Liver (tissue), 3 donors: ENCODE data around the gene DGKB.

Source experiments
- GABPA ChIP-seq, 2 donors: IDR thresholded peaks in 1 of 2; conservative IDR thresholded peaks in 1 of 2; 2 replicates each; pipeline ENCODE4 v1.6.1; 2016; ENCODE audit warnings: antibody characterized with exemption in 2 of 2, mild to moderate bottlenecking in 1 of 2, moderate library complexity in 1 of 2
- TF ChIP-seq, protein P1 (sequence below): fragments of 150-350 bp; IDR thresholded peaks from 2 replicates; pipeline ENCODE4 v1.5.1; 2017; ENCODE audit warnings: improper control_type of control experiment, low read depth, low read length; ENCODE audit not compliant: missing input control
- donor health status: healthy.
- donor health status: healthy.

DNA sequence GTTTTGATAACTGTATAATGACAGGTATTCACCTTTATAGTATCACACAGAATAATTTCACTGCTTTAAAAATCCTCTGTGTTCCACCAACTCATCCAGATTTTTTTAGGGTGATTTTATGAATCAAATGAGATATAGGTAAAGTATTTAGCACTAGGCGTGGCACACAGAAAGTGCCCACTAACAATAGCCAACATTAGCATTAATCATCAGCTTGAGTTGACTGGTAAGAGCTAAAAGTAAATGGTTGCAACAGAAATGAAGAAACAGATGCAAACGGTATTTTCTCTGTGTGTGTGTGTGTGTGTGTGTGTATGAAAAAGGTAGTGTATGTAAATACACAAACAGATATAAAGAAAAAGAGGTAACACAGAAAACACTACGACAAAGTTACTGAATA, 534.3 kb downstream of the DGKB start:
- no peak for TF ChIP-seq GABPA (IDR thresholded peaks at IDR 0.05 in 1 of 2, conservative IDR thresholded peaks at IDR 0.05 in 1 of 2)
- TF ChIP-seq, protein P1, sequence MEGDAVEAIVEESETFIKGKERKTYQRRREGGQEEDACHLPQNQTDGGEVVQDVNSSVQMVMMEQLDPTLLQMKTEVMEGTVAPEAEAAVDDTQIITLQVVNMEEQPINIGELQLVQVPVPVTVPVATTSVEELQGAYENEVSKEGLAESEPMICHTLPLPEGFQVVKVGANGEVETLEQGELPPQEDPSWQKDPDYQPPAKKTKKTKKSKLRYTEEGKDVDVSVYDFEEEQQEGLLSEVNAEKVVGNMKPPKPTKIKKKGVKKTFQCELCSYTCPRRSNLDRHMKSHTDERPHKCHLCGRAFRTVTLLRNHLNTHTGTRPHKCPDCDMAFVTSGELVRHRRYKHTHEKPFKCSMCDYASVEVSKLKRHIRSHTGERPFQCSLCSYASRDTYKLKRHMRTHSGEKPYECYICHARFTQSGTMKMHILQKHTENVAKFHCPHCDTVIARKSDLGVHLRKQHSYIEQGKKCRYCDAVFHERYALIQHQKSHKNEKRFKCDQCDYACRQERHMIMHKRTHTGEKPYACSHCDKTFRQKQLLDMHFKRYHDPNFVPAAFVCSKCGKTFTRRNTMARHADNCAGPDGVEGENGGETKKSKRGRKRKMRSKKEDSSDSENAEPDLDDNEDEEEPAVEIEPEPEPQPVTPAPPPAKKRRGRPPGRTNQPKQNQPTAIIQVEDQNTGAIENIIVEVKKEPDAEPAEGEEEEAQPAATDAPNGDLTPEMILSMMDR, result no peak
